T-helper 22 cell (primary cell): ENCODE results near the gene U2SURP.
A peak's percentile ranks its signal among the peaks of the same experiment; 100 is the strongest.

ENCODE experiments used
- DNase-seq: peaks from one replicate; pipeline ENCODE4 v3.0.0-alpha.2; 2020; ENCODE audit warnings: low read depth

U2SURP gene

GRCh38 chr3:143001369-143002082, at the start of gene U2SURP:
U2SURP (plus strand) TSS chr3:143001570; CDS start chr3:143001629, 59 bp downstream.
- DNase-seq, result peak; percentile 90

- no peak for DNase-seq
These were observed 49.6 kb upstream of the U2SURP start for GRCh38 chr3:142951794-142952193.

GRCh38 chr3:142952272-142953193, 48.8 kb upstream of the U2SURP start:
- DNase-seq, result no peak

GRCh38 chr3:142953443-142953842, 47.9 kb upstream of the U2SURP start:
- no peak for DNase-seq

GRCh38 chr3:142958707-142959106, 42.7 kb upstream of the U2SURP start:
- DNase-seq, result no peak

GRCh38 chr3:142960322-142960850, 41.0 kb upstream of the U2SURP start:
- no peak for DNase-seq

GRCh38 chr3:142961539-142961938, 39.8 kb upstream of the U2SURP start:
- DNase-seq, result no peak

GRCh38 chr3:142962175-142962519, 39.2 kb upstream of the U2SURP start:
- DNase-seq, result no peak

- no peak for DNase-seq
These were observed 38.7 kb upstream of the U2SURP start for GRCh38 chr3:142962520-142963233.

- no peak for DNase-seq
These were observed 38.2 kb upstream of the U2SURP start for GRCh38 chr3:142963234-142963515.

GRCh38 chr3:142963516-142964448, 37.6 kb upstream of the U2SURP start, which contains the start of gene PAQR9:
PAQR9 (minus strand) TSS chr3:142963674; CDS start chr3:142963336, 338 bp downstream.
- no peak for DNase-seq

GRCh38 chr3:142965581-142965980, 35.8 kb upstream of the U2SURP start:
- DNase-seq, result no peak

- no peak for DNase-seq
These were observed 34.6 kb upstream of the U2SURP start for GRCh38 chr3:142966808-142967207.

GRCh38 chr3:142968319-142969025, 32.9 kb upstream of the U2SURP start:
- DNase-seq, result no peak

GRCh38 chr3:142971431-142971830, 29.9 kb upstream of the U2SURP start:
- DNase-seq, result no peak

- DNase-seq, result no peak
These were observed 29.1 kb upstream of the U2SURP start for GRCh38 chr3:142972092-142972753.

- DNase-seq, result no peak
These were observed 28.0 kb upstream of the U2SURP start for GRCh38 chr3:142973217-142974009.

GRCh38 chr3:142975316-142975995, 25.9 kb upstream of the U2SURP start:
- DNase-seq, result no peak
